ENCODE measurements around the gene SNX1. TPM values are rescaled to one million over a fixed set of nuclear protein-coding genes. Genes with fewer than 3 reads are reported as not detected.

The SNX1 gene
- total and polyA plus RNA-seq, 5 donors, result 54.1 to 149 (median 104) TPM

DNA sequence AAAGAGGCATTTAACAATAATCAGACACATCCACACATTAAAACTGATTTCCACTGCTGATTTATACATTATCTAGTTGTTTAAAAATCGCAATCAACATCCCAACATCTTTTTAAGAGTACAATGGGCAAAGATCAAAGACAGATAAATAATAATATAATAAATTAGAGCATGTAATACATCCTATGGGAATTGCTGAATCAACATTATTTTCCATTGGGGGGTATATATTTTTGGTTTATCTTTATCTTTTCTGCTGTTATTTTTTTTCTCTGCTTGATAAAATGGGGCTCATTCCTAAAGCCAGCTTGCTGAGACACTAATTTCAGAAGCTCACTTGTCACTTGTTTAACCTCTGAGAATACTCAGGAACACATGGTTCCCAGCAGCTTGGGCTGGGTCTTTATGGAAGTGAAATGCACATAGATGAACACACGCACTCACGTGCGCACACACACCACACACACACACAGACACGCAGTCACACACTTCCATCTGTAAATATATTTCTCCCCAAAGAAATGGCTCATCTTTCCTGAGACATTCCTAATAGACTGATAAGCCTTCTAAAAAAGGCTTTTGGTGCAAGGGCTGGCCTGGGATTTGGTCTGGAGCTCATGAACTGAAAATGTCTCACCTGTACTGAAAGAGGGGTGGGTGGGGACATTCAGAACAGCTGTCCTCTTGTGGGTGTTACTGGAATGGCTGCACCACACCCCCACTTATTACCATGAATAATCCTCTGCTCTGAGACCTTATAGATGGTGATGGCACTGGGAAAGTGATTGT lies 70.5 kb downstream of the SNX1 start:
- intact Hi-C loops (cut with DNase I), result no loop called here
- WGBS, result 75% methylated on average over 5 of the region's 5 CpGs
- H3K27ac ChIP-seq (ENCODE audit: low read length), result no peak overlapping the region

DNA sequence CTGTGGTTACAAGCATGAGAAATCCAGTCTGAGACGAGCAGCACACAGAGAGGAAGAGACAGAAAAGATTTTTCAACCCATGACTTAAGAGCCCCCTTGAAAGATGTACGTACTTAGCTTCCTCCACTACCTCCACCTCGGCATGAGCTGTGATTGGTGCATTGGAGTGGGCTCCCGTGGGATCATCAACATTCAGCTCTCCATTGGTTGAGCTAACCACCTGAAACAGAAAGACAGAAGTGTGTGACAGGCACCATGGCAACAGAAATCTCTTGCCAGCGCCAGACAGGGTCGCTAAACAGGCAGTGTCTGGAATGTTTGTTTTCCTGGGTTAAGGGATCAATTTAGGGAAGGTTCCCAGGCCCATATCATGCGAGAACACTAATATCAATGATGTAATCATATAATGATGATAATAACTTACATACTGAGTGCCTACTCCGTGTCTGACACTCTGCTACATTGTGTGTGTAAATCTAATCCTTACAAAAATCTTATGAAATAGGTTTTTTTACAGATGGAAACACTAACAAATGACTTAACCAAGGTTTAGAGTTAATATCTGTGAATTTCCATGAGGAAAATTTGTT lies 84.5 kb downstream of the SNX1 start:
- DNase-seq (no peak), ATAC-seq (no peak)
- H3K4me3 ChIP-seq (ENCODE audit: low read length), result no peak overlapping the region
- no peaks in the 10 kb centered on the region for H3K27me3 ChIP-seq (ENCODE audit: control insufficient read depth, insufficient read depth)
- intact Hi-C loops (cut with DNase I), result loop anchor here in 1 of 4 donors (10.0 kb wide), 1 partner anchor 334 kb away; no protein-coding TSS in a partner anchor
- no peak overlapping the region for H3K27ac ChIP-seq (ENCODE audit: low read length)
- no peaks in the 10 kb centered on the region for H3K9me3 ChIP-seq (ENCODE audit: control insufficient read depth, low read length)
- H3K4me1 ChIP-seq (ENCODE audit: control insufficient read depth, insufficient read depth, low read length), result no peaks in the 10 kb centered on the region
- WGBS, result 67% methylated on average over 8 of the region's 8 CpGs

More for the DNA sequence above, 70.5 kb downstream of the SNX1 start:
- Histone ChIP-seq H3K27me3 (ENCODE audit: control insufficient read depth, insufficient read depth) (no peaks in the 10 kb centered on the region), H3K4me3 (ENCODE audit: low read length) (no peak overlapping the region), H3K9me3 (ENCODE audit: control insufficient read depth, low read length) (no peaks in the 10 kb centered on the region), H3K4me1 (ENCODE audit: control insufficient read depth, insufficient read depth, low read length) (peaks cover 4% of the 10 kb centered on the region)
- no peak for ATAC-seq
- no peak for DNase-seq

DNA sequence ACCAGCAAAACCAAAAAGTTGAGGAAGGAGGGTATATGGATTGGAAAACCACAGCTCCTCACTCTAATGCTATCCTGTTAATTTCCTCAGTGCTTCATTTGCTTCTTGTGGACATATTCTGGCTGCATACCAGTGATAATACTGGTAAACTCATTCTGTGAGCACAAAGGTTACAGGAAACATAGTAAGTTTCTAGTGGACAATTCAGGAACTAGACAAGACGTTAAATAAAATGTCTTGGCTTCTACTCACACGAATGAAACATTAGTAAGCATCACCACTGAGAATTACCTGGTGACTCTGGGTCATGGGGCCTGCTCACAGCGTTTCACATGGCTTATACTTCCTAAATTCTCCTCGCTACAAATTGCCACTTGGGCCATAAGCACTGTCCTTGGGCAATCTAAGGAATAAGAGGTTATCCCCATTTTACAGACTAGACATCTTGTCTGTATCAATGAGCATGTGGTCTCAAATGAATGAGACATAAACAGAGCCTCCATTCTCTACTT lies 87.1 kb downstream of the SNX1 start:
- H3K9me3 ChIP-seq (ENCODE audit: control insufficient read depth, low read length), result no peaks in the 10 kb centered on the region
- ATAC-seq (no peak), DNase-seq (no peak)
- intact Hi-C loops (cut with DNase I), result loop anchor here in 1 of 4 donors (10.0 kb wide), 1 partner anchor 332 kb away; no protein-coding TSS in a partner anchor
- no peak overlapping the region for H3K4me3 ChIP-seq (ENCODE audit: low read length)
- H3K27me3 ChIP-seq (ENCODE audit: control insufficient read depth, insufficient read depth), result no peaks in the 10 kb centered on the region
- H3K4me1 ChIP-seq (ENCODE audit: control insufficient read depth, insufficient read depth, low read length), result no peaks in the 10 kb centered on the region
- H3K27ac ChIP-seq (ENCODE audit: low read length), result no peak overlapping the region
- 80% methylated on average over 4 of the region's 4 CpGs for WGBS

DNA sequence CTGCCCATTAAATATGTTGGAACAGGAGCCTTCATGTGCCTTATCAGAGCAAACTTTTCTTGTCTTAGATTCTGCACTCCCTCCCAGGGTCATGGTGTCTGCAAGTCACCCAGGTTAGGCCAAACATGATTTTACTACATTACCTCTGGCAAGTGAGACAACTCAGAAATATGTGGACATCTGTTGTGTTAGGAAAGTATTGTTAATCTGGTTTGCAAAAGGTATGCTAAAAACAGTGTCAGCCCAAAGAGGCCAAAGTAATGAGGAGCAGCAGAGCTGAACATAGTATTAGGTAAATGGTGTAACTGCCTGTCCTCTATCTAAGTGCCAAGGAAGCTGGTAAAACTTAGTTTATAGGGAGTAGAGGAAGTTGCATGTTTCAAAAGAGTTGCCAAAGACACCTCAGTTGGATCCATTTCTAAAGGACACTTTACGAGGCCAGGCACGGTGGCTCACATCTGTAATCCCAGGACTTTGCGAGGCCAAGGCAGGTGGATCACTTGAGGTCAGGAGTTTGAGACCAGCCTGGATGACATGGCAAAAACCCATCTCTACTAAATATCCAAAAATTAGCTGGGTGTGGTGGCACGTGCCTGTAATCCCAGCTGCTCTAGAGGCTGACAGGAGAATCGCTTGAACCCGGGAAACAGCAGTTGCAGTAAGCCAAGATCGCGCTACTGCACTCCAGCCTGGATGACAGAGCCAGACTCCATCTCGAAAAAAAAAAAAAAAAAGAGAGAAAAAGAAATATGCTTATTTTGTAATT lies 89.5 kb downstream of the SNX1 start:
- H3K27ac ChIP-seq (ENCODE audit: low read length), result no peak overlapping the region
- no peaks in the 10 kb centered on the region for H3K4me1 ChIP-seq (ENCODE audit: control insufficient read depth, insufficient read depth, low read length)
- ATAC-seq (no peak), DNase-seq (no peak)
- H3K9me3 ChIP-seq (ENCODE audit: control insufficient read depth, low read length), result no peaks in the 10 kb centered on the region
- H3K27me3 ChIP-seq (ENCODE audit: control insufficient read depth, insufficient read depth), result no peaks in the 10 kb centered on the region
- 91% methylated on average over 9 of the region's 9 CpGs for WGBS
- H3K4me3 ChIP-seq (ENCODE audit: low read length), result no peak overlapping the region
- intact Hi-C loops (cut with DNase I), result loop anchor here in 1 of 4 donors (10.0 kb wide), 1 partner anchor 329 kb away; no protein-coding TSS in a partner anchor

DNA sequence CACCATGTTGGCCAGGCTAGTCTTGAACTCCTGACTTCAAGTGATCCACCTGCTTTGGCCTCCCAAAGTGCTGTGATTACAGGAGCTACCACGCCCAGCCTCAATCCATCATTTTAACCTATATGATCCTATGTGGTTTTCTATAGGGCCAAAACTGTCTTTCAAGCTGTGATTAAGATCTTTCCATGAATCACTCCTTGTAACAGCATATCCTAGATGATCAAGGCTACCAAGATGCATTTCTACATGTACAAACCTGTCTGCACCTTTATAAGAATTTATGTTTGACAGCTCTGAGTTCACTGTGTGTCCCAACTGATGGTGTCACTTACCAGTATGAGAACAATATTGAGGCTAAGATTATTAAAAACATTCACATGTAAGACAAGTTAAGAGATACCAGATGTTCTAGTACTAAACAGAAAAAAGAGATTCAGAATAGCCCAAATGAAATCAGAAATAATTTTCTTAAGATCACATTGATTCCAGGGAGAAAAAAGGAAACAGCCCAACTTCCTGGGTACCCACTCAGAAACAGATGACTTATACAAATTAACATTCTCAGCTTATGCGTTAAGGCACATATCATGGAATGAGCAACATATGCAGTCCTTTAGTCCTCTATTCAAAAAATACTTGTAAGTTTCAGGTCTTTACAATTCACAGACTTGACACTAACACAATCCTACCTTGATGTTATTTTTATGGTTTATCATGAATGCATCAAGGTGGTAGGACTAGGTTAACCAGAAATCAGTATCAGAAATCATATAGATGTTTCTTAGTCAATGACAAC lies 91.8 kb downstream of the SNX1 start:
- WGBS, result 84% methylated on average over 2 of the region's 2 CpGs
- no peaks in the 10 kb centered on the region for H3K9me3 ChIP-seq (ENCODE audit: control insufficient read depth, low read length)
- intact Hi-C loops (cut with DNase I), result loop anchor here in 1 of 4 donors (10.0 kb wide), 1 partner anchor 327 kb away; no protein-coding TSS in a partner anchor
- no peak overlapping the region for H3K27ac ChIP-seq (ENCODE audit: low read length)
- H3K27me3 ChIP-seq (ENCODE audit: control insufficient read depth, insufficient read depth), result no peaks in the 10 kb centered on the region
- no peaks in the 10 kb centered on the region for H3K4me1 ChIP-seq (ENCODE audit: control insufficient read depth, insufficient read depth, low read length)
- DNase-seq (no peak), ATAC-seq (no peak)
- H3K4me3 ChIP-seq (ENCODE audit: low read length), result no peak overlapping the region

Other genes with a start within 250 kb of the SNX1 start
- gene DAPK2, start 49.5 kb upstream of the SNX1 start, total RNA-seq, result 10 to 100 TPM; 83.5 to 95.1 (median 88.1) TPM
- gene DAPK2, start 49.5 kb upstream of the SNX1 start, polyA plus RNA-seq, result 48.8 TPM
- gene CIAO2A, start 2.1 kb upstream of the SNX1 start, total RNA-seq, result 10 to 100 TPM; 43.9 to 66.2 (median 53.6) TPM
- 82.7 TPM for gene CIAO2A, start 2.1 kb upstream of the SNX1 start, polyA plus RNA-seq
- gene SNX22, start 55.7 kb downstream of the SNX1 start, total RNA-seq, result 100 to 1,000 TPM in 1 of 4 donors, 10 to 100 TPM in 3; 56.2 to 114 (median 62.6) TPM
- 74.0 TPM for gene SNX22, start 55.7 kb downstream of the SNX1 start, polyA plus RNA-seq
- 100 to 1,000 TPM; 131 to 263 (median 186) TPM for gene PPIB, start 67.0 kb downstream of the SNX1 start, total RNA-seq
- 209 TPM for gene PPIB, start 67.0 kb downstream of the SNX1 start, polyA plus RNA-seq

Measured in right cardiac atrium (tissue), 5 donors.